Measurements from ENCODE around the gene PNPLA8.
A peak's percentile ranks its signal among the peaks of the same experiment; 100 is the strongest.
"Not testable (repeated sequence)": the region's sequence is repeated elsewhere in the genome, so short reads cannot be mapped to it uniquely, and the experiment has no call there.

PNPLA8 gene

GRCh38 chr7:108525985-108526767, at the start of gene PNPLA8:
PNPLA8 (minus strand) TSS chr7:108526135; CDS start chr7:108515491, 10,644 bp downstream.
- peak; percentile 100 for DNase-seq

GRCh38 chr7:108575156-108575555, 49.2 kb upstream of the PNPLA8 start:
- DNase-seq = no peak

- no peak for DNase-seq
Measured at GRCh38 chr7:108572480-108572879, 46.5 kb upstream of the PNPLA8 start.

GRCh38 chr7:108570146-108570755, 44.3 kb upstream of the PNPLA8 start:
- DNase-seq = peak; percentile 59

GRCh38 chr7:108569381-108570145, 43.6 kb upstream of the PNPLA8 start, which contains the start of the genes DNAJB9 and THAP5:
DNAJB9 (plus strand) TSS chr7:108569874; CDS start chr7:108571727, 1,853 bp downstream.
THAP5 (minus strand) TSS chr7:108569706; CDS start chr7:108569569, 137 bp downstream.
- DNase-seq = peak; percentile 99

GRCh38 chr7:108568801-108569380, 43.0 kb upstream of the PNPLA8 start:
- DNase-seq = no peak

GRCh38 chr7:108565987-108566386, 40.1 kb upstream of the PNPLA8 start:
- DNase-seq = no peak

GRCh38 chr7:108561047-108561619, 35.2 kb upstream of the PNPLA8 start:
- DNase-seq = no peak

- no peak for DNase-seq
Measured at GRCh38 chr7:108559253-108559652, 33.3 kb upstream of the PNPLA8 start.

GRCh38 chr7:108557617-108558016, 31.7 kb upstream of the PNPLA8 start:
- no peak for DNase-seq

GRCh38 chr7:108557191-108557590, 31.3 kb upstream of the PNPLA8 start:
- DNase-seq = no peak

GRCh38 chr7:108556665-108557064, 30.7 kb upstream of the PNPLA8 start:
- DNase-seq = not testable (repeated sequence)

GRCh38 chr7:108548141-108548896, 22.4 kb upstream of the PNPLA8 start:
- DNase-seq = not testable (repeated sequence)

GRCh38 chr7:108541478-108541877, 15.5 kb upstream of the PNPLA8 start:
- DNase-seq = no peak

GRCh38 chr7:108538685-108539084, 12.8 kb upstream of the PNPLA8 start:
- DNase-seq = not testable (repeated sequence)

GRCh38 chr7:108538236-108538635, 12.3 kb upstream of the PNPLA8 start:
- DNase-seq = not testable (repeated sequence)

GRCh38 chr7:108537229-108537628, 11.3 kb upstream of the PNPLA8 start:
- DNase-seq = no peak

- DNase-seq = no peak
Measured at GRCh38 chr7:108535744-108536143, 9.8 kb upstream of the PNPLA8 start.

GRCh38 chr7:108535257-108535656, 9.3 kb upstream of the PNPLA8 start:
- DNase-seq = no peak

- no peak for DNase-seq
Measured at GRCh38 chr7:108533712-108534111, 7.8 kb upstream of the PNPLA8 start.

- DNase-seq = no peak
Measured at GRCh38 chr7:108529341-108529740, 3.4 kb upstream of the PNPLA8 start.

GRCh38 chr7:108528183-108528712, 2.3 kb upstream of the PNPLA8 start:
- no peak for DNase-seq

Measured in activated CD4-positive, alpha-beta T cell treated with anti-CD3 and anti-CD28 coated beads for 48 hours (primary cell).